Fibroblast of skin of back (primary cell): ENCODE results near the gene ATP10B. TPM values are rescaled to one million over a fixed set of nuclear protein-coding genes. Genes with fewer than 3 reads are reported as not detected.
"Not testable (repeated sequence)": the region's sequence is repeated elsewhere in the genome, so short reads cannot be mapped to it uniquely, and the experiment has no call there.

Experiments used
- DNase-seq: peaks from one replicate; pipeline ENCODE4 v3.0.0-alpha.2; 2013
- polyA plus RNA-seq, 2 experiments: library from polyadenylated mRNA; unstranded; fragments of 120-200 nt; gene quantifications; one replicate each; pipeline ENCODE4 v1.2.1, GENCODE V29; 2013; ENCODE audit not compliant: insufficient read length in 2 of 2

ATP10B gene, protein sequence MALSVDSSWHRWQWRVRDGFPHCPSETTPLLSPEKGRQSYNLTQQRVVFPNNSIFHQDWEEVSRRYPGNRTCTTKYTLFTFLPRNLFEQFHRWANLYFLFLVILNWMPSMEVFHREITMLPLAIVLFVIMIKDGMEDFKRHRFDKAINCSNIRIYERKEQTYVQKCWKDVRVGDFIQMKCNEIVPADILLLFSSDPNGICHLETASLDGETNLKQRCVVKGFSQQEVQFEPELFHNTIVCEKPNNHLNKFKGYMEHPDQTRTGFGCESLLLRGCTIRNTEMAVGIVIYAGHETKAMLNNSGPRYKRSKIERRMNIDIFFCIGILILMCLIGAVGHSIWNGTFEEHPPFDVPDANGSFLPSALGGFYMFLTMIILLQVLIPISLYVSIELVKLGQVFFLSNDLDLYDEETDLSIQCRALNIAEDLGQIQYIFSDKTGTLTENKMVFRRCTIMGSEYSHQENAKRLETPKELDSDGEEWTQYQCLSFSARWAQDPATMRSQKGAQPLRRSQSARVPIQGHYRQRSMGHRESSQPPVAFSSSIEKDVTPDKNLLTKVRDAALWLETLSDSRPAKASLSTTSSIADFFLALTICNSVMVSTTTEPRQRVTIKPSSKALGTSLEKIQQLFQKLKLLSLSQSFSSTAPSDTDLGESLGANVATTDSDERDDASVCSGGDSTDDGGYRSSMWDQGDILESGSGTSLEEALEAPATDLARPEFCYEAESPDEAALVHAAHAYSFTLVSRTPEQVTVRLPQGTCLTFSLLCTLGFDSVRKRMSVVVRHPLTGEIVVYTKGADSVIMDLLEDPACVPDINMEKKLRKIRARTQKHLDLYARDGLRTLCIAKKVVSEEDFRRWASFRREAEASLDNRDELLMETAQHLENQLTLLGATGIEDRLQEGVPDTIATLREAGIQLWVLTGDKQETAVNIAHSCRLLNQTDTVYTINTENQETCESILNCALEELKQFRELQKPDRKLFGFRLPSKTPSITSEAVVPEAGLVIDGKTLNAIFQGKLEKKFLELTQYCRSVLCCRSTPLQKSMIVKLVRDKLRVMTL (N-terminal part only)
- not detected for polyA plus RNA-seq (2013, experiment 1 of 2; ENCODE audit: insufficient read length)
- polyA plus RNA-seq (2013, experiment 2 of 2; ENCODE audit: insufficient read length): not detected

GRCh38 chr5:160852049-160852448, at the start of gene ATP10B:
TSS of gene ATP10B (minus strand) at chr5:160852211. CDS start at chr5:160688074, 164,137 bp downstream.
- DNase-seq: no peak

DNA sequence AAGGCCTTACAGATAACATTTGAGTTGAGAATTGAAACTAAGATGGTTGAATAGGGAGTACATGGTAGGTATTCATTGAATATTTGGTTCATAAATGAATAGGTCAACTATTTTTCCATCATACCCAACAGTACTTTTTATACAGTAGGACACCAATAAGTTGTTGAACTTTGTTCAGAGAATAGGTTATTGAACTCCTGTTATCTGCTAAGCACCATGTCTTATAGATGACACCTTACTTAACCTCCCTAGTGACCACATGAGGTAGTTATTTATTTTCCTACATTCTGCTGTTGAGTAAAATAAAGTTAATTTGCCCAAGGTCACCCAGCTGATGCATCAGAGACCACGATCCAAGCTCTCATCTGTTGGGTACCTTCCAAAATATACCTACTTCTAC, 49.6 kb upstream of the ATP10B start:
- DNase-seq: no peak

- DNase-seq: no peak
These were observed 47.7 kb upstream of the ATP10B start for GRCh38 chr5:160899735-160900134.

DNA sequence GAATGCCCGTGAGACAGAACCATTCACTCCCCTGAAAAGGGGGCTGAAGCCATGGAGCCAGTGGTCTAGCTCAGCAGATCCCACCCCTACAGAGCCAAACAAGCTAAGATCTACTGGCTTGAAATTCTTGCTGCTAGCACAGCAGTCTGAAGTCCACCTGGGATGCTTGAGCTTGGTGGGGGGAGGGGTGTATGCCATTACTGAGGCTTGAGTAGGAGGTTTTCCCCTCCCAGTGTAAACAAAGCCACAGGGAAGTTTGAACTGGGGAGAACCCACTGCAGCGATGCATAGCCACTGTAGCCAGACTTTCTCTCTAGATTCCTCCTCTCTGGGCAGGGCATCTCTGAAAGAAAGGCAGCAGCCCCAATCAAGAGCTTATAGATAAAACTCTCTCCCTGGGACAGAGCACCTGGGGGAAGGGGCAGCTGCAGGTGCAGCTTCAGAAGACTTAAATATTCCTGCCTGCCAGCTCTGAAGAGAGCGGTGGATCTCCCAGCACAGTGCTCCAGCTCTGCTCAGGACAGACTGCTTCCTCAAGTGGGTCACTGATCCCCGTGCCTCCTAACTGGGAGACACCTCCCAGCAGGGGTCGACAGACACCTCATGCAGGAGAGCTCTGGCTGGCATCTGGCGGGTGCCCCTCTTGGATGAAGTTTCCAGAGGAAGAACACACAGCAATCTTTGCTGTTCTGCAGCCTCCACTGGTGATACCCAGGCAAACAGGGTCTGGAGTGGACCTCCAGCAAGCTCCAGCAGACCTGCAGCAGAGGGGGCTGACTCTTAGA, 41.4 kb upstream of the ATP10B start:
- not testable (repeated sequence) for DNase-seq

DNA sequence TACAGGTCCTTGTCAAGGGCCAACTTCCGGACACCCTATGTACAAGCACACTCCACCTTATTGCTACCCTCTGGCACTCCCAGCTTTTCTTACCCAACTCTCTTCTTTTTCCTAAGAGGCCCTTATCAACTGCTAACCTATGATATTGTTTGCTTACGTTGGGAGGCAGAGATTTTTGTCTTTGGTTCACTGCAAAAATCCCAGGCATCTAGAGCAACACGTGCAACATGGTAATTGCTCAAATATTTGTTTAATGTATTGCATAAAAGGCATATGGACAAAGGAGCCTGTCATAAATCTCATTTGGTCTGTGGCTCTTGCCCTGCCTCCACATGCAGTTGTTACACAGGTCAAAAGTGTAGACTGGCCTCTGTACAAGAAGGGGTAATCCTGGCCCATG, 35.8 kb upstream of the ATP10B start:
- no peak for DNase-seq

DNA sequence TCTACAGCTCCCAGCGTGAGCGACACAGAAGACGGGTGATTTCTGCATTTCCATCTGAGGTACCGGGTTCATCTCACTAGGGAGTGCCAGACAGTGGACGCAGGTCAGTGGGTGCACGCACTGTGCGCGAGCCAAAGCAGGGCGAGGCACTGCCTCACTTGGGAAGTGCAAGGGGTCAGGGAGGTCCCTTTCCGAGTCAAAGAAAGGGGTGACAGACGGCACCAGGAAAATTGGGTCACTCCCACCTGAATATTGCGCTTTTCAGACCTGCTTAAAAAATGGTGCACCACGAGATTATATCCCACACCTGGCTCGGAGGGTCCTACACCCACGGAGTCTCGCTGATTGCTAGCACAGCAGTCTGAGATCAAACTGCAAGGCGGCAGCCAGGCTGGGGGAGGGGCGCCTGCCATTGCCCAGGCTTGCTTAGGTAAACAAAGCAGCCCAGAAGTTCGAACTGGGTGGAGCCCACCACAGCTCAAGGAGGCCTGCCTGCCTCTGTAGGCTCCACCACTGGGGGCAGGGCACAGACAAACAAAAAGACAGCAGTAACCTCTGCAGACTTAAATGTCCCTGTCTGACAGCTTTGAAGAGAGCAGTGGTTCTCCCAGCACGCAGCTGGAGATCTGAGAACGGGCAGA, 21.7 kb upstream of the ATP10B start:
- not testable (repeated sequence) for DNase-seq

GRCh38 chr5:160869989-160870521, 18.0 kb upstream of the ATP10B start:
- no peak for DNase-seq

DNA sequence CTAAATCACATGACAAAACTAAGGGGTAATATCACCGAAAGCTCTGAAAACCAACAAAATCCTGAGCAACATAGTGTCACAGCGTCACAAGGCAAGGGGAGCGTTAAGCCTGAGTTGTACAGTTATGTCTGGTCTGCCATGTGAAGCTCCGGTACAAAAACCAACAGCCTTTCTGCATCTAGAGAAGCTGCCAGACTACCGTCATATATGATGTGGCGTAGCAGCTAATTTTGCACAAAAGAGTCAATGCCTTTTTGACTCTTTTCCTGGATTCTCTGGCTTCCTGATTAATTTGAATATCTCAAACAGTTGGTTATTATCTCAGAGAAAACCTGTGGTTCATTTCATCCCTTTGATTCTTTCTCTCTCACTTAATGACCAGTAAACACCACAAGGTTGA, 16.0 kb upstream of the ATP10B start:
- no peak for DNase-seq

DNA sequence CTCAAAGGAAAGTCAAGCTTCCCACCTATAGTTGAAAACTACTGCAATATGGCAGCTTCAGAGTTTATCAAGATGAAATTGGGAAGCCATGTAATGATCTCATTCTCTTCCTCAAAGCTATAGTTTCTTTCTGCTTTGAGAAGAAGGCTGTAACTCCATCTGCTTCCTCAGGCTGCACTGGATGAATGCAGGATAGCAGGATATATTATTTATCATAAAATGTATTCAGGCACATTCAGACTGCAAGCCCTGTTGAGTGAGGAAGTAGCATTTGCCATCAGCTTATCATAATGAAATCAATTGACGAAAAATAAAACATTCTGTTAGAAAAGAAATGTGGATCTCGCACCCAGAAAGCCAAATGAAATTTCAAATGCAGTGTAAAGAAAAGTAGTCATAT, 560 bp downstream of the ATP10B start:
- DNase-seq: no peak

GRCh38 chr5:160850421-160850820, 1.6 kb downstream of the ATP10B start:
- DNase-seq: no peak

DNA sequence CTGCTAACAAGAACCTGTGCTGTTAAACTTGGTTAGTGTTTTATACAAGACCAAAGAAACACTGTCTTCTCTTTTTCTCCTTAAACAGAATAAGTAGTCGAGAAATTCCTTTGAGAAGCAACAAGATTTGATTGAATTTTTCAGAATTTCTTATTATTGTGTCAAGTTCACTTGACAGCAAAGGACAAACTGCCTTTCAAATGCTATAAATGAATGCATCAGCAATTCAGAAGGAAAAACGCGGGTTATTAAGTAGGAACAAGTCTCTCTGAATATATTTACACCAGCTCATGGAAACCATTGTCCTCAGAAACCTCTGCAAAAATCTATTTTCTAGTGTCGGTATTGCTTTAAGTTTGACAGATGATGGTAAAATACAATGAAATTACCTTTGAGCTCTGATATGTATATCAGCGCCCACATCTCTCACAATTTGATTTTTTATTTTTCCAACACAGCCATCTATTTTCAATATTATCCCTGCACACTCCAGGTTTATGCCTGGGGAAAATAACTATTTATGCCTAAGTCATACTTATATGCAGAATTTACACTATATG, 4.4 kb downstream of the ATP10B start:
- no peak for DNase-seq

DNA sequence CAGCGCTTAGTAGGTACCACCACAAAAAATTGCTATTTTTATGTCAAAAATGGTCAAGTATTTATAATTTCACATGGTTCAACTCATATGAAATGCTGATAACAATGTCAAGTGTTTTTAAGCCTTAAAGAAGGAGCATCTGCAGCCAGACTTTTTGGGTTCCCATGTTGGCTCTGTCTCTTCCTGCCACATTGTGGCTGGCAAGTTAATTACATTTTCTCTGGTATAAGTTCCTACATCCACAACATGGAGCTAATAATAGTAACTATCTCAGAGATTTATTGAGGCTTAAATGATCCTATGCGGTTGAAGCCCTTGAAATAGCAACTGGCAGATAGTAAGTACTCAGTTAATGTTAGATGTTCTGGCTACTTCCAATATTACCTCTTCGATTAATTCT, 5.4 kb downstream of the ATP10B start:
- DNase-seq: no peak

DNA sequence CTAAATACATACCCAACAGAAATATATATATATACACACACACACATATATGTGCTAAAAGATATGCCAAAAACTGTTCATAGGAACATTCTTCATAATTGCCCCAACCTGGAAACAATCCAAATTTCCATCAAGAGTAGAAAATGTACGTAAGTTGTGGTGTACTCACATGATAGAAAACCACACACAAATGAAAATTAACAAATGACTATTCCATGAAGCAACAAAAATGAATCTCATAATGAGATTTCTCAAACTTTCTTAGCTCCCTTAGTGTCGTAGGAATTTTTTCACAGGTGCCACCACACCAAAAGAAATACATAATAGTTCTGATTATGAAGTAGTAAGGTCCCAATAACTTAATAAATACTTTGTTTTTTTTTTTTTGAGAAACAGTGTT, 7.8 kb downstream of the ATP10B start:
- no peak for DNase-seq

- DNase-seq: no peak
These were observed 8.8 kb downstream of the ATP10B start for GRCh38 chr5:160843240-160843639.

- DNase-seq: peak; percentile 1
These were observed 14.0 kb downstream of the ATP10B start for GRCh38 chr5:160837749-160838593.

DNA sequence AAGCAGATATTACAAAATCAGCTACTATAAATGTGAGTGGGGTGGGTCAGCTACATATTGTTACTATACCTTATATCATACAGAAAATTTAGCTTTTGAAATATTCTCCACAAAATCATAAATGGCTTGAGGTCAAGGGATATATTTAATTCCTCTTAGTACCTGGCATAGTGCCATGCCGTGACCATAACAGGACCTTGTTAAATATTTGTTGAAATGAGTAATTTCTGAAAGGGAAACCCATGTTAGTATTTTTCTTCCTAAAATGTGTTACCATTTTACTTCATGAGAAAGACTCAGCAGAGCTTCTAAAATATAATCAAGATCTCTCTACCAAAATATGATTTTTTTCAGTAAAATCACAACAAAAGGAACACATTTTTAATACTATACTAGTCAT, 14.8 kb downstream of the ATP10B start:
- DNase-seq: no peak

DNA sequence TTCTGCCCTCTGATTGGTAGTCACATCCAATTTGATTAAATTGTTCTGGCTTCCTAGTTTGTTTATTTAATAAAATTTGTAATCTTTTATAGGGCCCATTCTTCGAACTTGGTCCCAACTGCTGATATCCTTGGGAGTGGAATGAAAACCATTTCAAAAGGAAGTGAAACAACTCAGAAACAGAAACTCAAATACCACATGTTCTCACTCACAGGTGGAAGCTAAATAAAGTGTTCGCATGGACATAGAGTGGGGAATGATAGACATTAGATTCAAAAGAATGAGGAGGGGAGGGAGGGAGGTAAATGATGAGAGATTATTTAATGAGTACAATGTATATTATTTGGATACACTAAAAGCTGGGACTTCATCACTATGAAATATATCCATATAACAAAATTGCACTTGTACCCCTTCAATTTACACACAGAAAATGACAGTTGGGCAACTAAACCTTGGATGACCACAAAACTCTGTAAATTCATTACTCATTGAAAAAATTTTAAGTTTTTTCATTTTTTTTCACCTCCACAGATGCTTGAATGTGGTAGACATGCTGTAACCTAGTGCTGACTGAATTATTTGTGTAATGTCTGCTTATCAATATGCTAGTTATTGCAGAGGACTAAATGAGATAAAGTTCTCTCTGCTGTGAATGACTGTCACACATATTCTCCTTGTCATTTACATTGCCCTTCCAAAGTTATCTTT, 16.0 kb downstream of the ATP10B start:
- no peak for DNase-seq

- no peak for DNase-seq
These were observed 16.6 kb downstream of the ATP10B start for GRCh38 chr5:160835376-160835775.

DNA sequence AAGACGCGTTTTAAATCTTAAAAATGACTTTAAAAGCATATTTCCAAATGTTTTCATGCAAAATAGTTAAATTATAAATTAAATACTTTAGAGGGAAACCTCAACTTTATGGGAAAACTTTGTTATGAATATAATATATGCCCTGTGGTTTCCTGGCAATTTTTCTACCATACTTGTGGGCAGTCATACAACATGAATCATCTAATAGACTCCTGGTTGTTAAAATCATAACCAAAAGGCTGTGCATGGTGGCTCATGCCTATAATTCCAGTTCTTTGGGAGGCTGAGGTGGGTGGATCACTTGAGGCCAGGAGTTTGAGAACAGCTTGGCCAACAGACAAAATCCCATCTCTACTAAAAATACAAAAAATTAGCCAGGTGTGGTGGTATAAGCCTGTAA, 18.2 kb downstream of the ATP10B start:
- no peak for DNase-seq

- no peak for DNase-seq
These were observed 20.2 kb downstream of the ATP10B start for GRCh38 chr5:160831801-160832200.
